Osteocyte (in vitro differentiated cells): ENCODE results near the gene JMJD7. TPM values are rescaled to one million over a fixed set of nuclear protein-coding genes. Genes with fewer than 3 reads are reported as not detected.

ENCODE experiments used
- DNase-seq: peaks from one replicate; pipeline ENCODE4 v3.0.0; 2021; ENCODE audit warnings: mixed read lengths; ENCODE audit not compliant: unreplicated experiment; ENCODE audit errors: extremely low spot score
- H3K27ac Mint-ChIP-seq: one replicate; pipeline ENCODE4 v1.8.0; 2021; ENCODE audit warnings: mild to moderate bottlenecking, mixed read lengths; ENCODE audit not compliant: unreplicated experiment
- H3K27me3 Mint-ChIP-seq: one replicate; pipeline ENCODE4 v1.8.0; 2021; ENCODE audit warnings: mixed read lengths; ENCODE audit not compliant: unreplicated experiment
- H3K36me3 Mint-ChIP-seq: one replicate; pipeline ENCODE4 v1.8.0; 2021; ENCODE audit warnings: mixed read lengths; ENCODE audit not compliant: unreplicated experiment
- H3K4me1 Mint-ChIP-seq: one replicate; pipeline ENCODE4 v1.8.0; 2021; ENCODE audit warnings: mixed read lengths; ENCODE audit not compliant: unreplicated experiment
- H3K4me3 Mint-ChIP-seq: one replicate; pipeline ENCODE4 v1.8.0; 2021; ENCODE audit warnings: mild to moderate bottlenecking, moderate library complexity, mixed read lengths; ENCODE audit not compliant: unreplicated experiment
- H3K9me3 Mint-ChIP-seq: one replicate; pipeline ENCODE4 v1.8.0; 2021; ENCODE audit warnings: mixed read lengths; ENCODE audit not compliant: unreplicated experiment
- total RNA-seq: library from RNA; stranded (reverse); gene quantifications from 2 replicates; pipeline ENCODE4 v1.2.1, GENCODE V29; 2021
- TF ChIP-seq, protein P1 (sequence below): fragments of 200-600 bp; sonication (generic); IDR thresholded peaks from 2 replicates; pipeline ENCODE4 v1.5.0; 2021; ENCODE audit warnings: antibody characterized with exemption, mild to moderate bottlenecking, moderate library complexity

The JMJD7 gene
- total RNA-seq, 1 donor from 2014 or later, result 14.0 TPM

DNA sequence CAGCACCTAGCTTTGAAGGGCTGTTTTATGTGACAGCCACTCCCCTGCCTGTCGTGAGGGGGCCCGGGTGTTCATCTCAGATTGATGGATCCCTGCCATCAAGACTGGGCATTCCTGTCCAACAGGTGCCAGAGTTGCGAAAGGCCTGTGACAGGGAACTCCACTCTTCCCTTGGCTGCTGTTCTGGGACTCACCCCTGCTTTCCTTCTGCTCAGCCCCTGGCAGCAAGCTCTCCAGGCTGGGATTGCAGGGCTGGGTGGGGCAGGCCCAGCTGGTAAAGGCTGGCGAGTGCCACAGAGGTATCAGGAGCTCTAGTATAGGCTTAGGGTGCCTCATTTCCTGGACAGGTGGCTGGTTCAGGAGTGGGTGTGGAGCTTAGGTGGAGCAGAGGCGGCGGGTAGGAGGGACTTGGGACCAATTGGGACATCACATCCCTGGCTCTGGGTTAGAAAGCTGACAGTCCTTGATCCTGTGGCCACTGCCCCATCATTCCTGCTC, 10.6 kb downstream of the JMJD7 start, which contains the start of gene PLA2G4B:
PLA2G4B (plus strand) TSS at position 448 of the 498 bp plus-strand sequence. CDS start 67 bp downstream, outside the sequence.
- Mint-ChIP-seq H3K9me3 (no peaks in the 10 kb centered on the region), H3K27me3 (no peaks in the 10 kb centered on the region), H3K4me3 (no peak within 1 kb of the TSS), H3K4me1 (peaks cover 15% of the 10 kb centered on the region), H3K27ac (no peak within 1 kb of the TSS), H3K36me3 (peaks cover 3% of the 10 kb centered on the region)
- TF ChIP-seq, protein P1, sequence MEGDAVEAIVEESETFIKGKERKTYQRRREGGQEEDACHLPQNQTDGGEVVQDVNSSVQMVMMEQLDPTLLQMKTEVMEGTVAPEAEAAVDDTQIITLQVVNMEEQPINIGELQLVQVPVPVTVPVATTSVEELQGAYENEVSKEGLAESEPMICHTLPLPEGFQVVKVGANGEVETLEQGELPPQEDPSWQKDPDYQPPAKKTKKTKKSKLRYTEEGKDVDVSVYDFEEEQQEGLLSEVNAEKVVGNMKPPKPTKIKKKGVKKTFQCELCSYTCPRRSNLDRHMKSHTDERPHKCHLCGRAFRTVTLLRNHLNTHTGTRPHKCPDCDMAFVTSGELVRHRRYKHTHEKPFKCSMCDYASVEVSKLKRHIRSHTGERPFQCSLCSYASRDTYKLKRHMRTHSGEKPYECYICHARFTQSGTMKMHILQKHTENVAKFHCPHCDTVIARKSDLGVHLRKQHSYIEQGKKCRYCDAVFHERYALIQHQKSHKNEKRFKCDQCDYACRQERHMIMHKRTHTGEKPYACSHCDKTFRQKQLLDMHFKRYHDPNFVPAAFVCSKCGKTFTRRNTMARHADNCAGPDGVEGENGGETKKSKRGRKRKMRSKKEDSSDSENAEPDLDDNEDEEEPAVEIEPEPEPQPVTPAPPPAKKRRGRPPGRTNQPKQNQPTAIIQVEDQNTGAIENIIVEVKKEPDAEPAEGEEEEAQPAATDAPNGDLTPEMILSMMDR, result no peak
- DNase-seq, result no peak

DNA sequence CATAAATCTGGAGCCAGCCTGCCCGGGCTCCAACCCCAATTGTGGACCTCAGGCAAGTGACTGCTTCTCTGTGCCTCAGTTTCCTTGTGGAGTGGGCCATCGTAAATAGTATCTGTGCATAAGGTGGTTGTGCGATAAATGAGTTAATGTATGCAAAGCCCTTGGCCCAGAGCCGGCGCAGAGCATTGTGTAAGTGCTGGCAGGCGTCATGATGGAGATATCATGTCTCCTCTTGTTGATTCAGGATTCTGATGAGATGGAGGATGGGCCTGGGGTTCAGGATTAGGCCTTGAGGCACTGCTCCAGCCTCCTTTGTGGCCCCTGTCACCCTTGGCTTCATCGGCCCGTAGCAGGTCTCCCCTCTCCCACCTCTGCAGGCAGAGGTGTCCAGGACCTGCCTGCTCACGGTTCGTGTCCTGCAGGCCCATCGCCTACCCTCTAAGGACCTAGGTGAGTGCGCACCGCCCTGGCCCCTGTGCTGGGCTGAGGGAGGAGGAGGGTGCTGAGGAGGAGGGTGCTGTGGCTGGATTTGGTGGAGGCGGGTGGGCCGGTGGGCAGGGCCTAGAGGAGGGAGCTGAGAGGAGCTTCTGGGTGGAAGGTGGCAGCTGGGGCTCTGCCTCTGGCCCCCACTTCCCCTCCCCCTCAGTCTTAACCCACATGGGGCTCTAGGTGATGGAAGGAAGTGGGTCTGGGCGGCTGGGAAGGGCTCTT, 12.0 kb downstream of the JMJD7 start:
- H3K27me3 Mint-ChIP-seq, result no peaks in the 10 kb centered on the region
- H3K36me3 Mint-ChIP-seq, result peaks cover 3% of the 10 kb centered on the region
- TF ChIP-seq, protein P1, result no peak
- no peak overlapping the region for H3K27ac Mint-ChIP-seq
- H3K9me3 Mint-ChIP-seq, result no peaks in the 10 kb centered on the region
- H3K4me1 Mint-ChIP-seq, result peaks cover 15% of the 10 kb centered on the region
- no peak for DNase-seq
- H3K4me3 Mint-ChIP-seq, result no peak overlapping the region

DNA sequence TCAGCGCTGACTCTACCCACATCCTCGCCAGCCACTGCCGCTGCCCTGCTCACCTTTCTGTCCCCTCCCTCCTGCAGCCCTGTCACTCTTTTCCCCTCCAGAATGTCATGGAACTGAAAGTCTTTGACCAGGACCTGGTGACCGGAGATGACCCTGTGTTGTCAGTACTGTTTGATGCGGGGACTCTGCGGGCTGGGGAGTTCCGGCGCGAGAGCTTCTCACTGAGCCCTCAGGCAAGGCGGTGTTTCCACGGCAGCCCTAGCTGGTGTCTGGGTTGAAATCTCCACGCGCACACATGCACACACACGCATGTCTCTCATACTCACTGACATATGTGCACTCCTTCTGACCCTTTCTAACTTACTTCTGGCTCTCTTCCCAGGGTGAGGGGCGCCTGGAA, 12.8 kb downstream of the JMJD7 start:
- Mint-ChIP-seq H3K27me3 (no peaks in the 10 kb centered on the region), H3K4me1 (peaks cover 10% of the 10 kb centered on the region), H3K9me3 (no peaks in the 10 kb centered on the region), H3K4me3 (no peak overlapping the region), H3K36me3 (peaks cover 4% of the 10 kb centered on the region), H3K27ac (no peak overlapping the region)
- TF ChIP-seq, protein P1, result no peak
- DNase-seq, result no peak

- no peak overlapping the region for H3K27ac Mint-ChIP-seq
- peaks cover 5% of the 10 kb centered on the region for H3K36me3 Mint-ChIP-seq
- H3K4me3 Mint-ChIP-seq, result no peak overlapping the region
- H3K4me1 Mint-ChIP-seq, result peaks cover 5% of the 10 kb centered on the region
- DNase-seq, result no peak
- TF ChIP-seq, protein P1, result no peak
- H3K27me3 Mint-ChIP-seq, result no peaks in the 10 kb centered on the region
- no peaks in the 10 kb centered on the region for H3K9me3 Mint-ChIP-seq
Measured at GRCh38 chr15:41841131-41841530, 13.2 kb downstream of the JMJD7 start.

- Mint-ChIP-seq H3K4me1 (no peaks in the 10 kb centered on the region), H3K36me3 (peaks cover 8% of the 10 kb centered on the region), H3K27ac (no peak overlapping the region), H3K4me3 (no peak overlapping the region), H3K9me3 (no peaks in the 10 kb centered on the region), H3K27me3 (no peaks in the 10 kb centered on the region)
- TF ChIP-seq, protein P1, result no peak
- no peak for DNase-seq
Measured at GRCh38 chr15:41842229-41842628, 14.3 kb downstream of the JMJD7 start.
